ENCODE results near the gene SMIM36.

DNA sequence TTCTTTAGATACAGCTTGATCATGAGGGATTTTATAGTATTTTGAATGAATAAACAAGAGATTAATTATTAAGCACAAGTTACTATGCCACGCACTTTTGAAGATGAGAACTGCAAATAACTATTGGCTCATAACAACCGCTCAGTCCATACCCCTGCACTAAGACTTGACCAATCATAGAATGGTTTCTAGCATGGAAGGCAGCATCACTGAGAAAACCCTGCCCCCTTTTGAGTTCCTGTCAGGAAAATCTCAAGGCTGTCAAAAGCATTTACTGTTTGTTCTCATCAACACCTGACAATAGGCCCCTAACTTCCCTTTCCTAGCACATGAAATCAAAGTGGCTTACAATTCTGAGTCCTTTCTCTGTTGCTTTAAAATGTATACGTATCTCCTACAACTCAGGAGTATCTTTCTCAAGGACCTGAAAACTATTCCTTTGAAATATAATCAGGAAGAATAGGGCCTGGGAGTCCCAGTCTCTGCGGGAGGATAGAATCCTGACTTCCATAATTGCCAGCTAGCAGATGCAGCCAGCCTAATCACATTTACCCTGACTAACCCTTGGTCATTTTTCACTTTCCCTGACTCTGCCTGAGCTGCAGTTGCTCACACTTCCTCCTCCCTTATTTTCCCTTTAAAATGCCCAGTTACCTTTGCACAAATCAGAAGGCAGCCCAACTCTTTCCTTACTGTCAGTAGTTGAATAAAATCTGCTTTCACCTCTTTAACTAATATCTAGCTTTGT is 80.5 kb downstream of the SMIM36 start:
- no peak for TF ChIP-seq POLR2A (IDR thresholded peaks at IDR 0.05)
- TF ChIP-seq, protein P1, sequence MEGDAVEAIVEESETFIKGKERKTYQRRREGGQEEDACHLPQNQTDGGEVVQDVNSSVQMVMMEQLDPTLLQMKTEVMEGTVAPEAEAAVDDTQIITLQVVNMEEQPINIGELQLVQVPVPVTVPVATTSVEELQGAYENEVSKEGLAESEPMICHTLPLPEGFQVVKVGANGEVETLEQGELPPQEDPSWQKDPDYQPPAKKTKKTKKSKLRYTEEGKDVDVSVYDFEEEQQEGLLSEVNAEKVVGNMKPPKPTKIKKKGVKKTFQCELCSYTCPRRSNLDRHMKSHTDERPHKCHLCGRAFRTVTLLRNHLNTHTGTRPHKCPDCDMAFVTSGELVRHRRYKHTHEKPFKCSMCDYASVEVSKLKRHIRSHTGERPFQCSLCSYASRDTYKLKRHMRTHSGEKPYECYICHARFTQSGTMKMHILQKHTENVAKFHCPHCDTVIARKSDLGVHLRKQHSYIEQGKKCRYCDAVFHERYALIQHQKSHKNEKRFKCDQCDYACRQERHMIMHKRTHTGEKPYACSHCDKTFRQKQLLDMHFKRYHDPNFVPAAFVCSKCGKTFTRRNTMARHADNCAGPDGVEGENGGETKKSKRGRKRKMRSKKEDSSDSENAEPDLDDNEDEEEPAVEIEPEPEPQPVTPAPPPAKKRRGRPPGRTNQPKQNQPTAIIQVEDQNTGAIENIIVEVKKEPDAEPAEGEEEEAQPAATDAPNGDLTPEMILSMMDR (IDR thresholded peaks at IDR 0.05), result no peak
- TF ChIP-seq POLR2AphosphoS5 (IDR thresholded peaks at IDR 0.05), result no peak
- TF ChIP-seq EP300 (IDR thresholded peaks at IDR 0.05), result no peak

All from gastroesophageal sphincter (tissue), 3 donors.